Neural progenitor cell (in vitro differentiated cells): Measurements from ENCODE around the gene LHX4.

Source experiments
- EZH2 ChIP-seq: fragments of 200-600 bp; sonication (generic); IDR thresholded peaks from 2 replicates; pipeline ENCODE4 v1.6.1; 2017; ENCODE audit warnings: antibody characterized with exemption, mild to moderate bottlenecking, moderate library complexity
- EZH2phosphoT487 ChIP-seq: fragments of 200-600 bp; sonication (generic); IDR thresholded peaks from 2 replicates; pipeline ENCODE4 v1.6.1; 2017; ENCODE audit warnings: antibody characterized with exemption
- TF ChIP-seq, protein P1 (sequence below): fragments of 200-600 bp; sonication (generic); IDR thresholded peaks from 2 replicates; pipeline ENCODE4 v1.5.1; 2017; ENCODE audit warnings: antibody characterized with exemption, mild to moderate bottlenecking

DNA sequence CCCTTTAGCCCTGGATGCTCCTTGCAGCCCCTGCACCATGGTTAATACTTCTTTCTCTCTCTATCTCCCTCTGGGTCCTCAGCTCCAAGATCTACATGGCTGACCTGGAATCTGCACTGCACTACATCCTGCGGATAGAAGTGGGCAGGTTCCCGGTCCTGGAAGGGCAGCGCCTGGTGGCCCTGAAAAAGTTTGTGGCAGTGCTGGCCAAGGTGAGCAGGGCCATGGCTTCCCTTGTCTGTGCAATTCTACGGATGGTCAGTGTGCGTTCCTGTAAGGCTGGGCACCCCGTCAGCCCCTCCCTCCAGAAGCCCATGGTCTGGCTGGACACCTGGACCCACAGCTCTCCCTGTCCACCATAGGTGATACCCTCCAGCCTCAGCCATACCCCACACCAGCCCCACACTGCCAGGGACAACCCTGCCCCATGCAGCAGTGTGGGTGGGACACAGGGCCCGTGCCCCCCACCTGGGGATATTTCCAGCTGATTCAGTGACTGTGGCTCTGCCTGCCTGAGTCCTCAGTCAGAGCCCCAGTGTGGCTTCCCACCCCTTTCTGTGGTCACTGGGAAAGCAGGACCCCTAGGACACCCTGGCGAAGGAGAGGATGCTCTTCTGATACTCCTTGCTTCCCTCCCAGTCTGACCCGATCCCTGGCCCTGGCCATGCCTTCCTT, 44.0 kb upstream of the LHX4 start:
- TF ChIP-seq, protein P1, sequence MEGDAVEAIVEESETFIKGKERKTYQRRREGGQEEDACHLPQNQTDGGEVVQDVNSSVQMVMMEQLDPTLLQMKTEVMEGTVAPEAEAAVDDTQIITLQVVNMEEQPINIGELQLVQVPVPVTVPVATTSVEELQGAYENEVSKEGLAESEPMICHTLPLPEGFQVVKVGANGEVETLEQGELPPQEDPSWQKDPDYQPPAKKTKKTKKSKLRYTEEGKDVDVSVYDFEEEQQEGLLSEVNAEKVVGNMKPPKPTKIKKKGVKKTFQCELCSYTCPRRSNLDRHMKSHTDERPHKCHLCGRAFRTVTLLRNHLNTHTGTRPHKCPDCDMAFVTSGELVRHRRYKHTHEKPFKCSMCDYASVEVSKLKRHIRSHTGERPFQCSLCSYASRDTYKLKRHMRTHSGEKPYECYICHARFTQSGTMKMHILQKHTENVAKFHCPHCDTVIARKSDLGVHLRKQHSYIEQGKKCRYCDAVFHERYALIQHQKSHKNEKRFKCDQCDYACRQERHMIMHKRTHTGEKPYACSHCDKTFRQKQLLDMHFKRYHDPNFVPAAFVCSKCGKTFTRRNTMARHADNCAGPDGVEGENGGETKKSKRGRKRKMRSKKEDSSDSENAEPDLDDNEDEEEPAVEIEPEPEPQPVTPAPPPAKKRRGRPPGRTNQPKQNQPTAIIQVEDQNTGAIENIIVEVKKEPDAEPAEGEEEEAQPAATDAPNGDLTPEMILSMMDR = no peak
- TF ChIP-seq EZH2 = no peak
- TF ChIP-seq EZH2phosphoT487 = no peak
